Suprapubic skin (tissue), 4 donors: ENCODE data around the gene ANKLE2. TPM values are rescaled to one million over a fixed set of nuclear protein-coding genes. Genes with fewer than 3 reads are reported as not detected.
"Not testable (repeated sequence)": the region's sequence is repeated elsewhere in the genome, so short reads cannot be mapped to it uniquely, and the experiment has no call there.

Experiments used
- DNase-seq, 2 donors: peaks; one replicate each; pipeline ENCODE4 v3.0.0-alpha.2; 2019; ENCODE audit warnings: low spot score in 2 of 2
- H3K27ac ChIP-seq: fragments of 200-600 bp; sonication (generic); one replicate; pipeline ENCODE4 v1.5.1; 2019
- H3K27me3 ChIP-seq: fragments of 200-600 bp; sonication (generic); one replicate; pipeline ENCODE4 v1.5.1; 2019
- H3K36me3 ChIP-seq: fragments of 200-600 bp; sonication (generic); one replicate; pipeline ENCODE4 v1.5.1; 2019
- H3K4me1 ChIP-seq: fragments of 200-600 bp; sonication (generic); one replicate; pipeline ENCODE4 v1.5.1; 2019
- H3K4me3 ChIP-seq: fragments of 200-600 bp; sonication (generic); one replicate; pipeline ENCODE4 v1.5.1; 2019; ENCODE audit warnings: mild to moderate bottlenecking
- H3K9me3 ChIP-seq: fragments of 200-600 bp; sonication (generic); one replicate; pipeline ENCODE4 v1.5.1; 2019
- CTCF ChIP-seq, 2 donors: fragments of 200-600 bp in 1 of 2; fragments of 450-650 bp in 1 of 2; sonication (generic) in 1 of 2; IDR thresholded peaks; one replicate each; pipeline ENCODE4 v1.5.1; 2016 to 2019; ENCODE audit warnings: antibody characterized with exemption in 2 of 2, mild to moderate bottlenecking in 1 of 2, moderate library complexity in 1 of 2
- EP300 ChIP-seq: sonication (generic); formaldehyde crosslinking; IDR thresholded peaks from one replicate; pipeline ENCODE4 v1.6.1; 2017; ENCODE audit warnings: antibody characterized with exemption
- POLR2A ChIP-seq, 2 donors: fragments of 450-650 bp; IDR thresholded peaks; one replicate each; pipeline ENCODE4 v1.6.1; 2017; ENCODE audit warnings: antibody characterized with exemption in 2 of 2, mild to moderate bottlenecking in 2 of 2, moderate library complexity in 2 of 2
- POLR2AphosphoS5 ChIP-seq, 3 donors: sonication (generic); formaldehyde crosslinking; IDR thresholded peaks; one replicate each; pipeline ENCODE4 v1.6.1; 2017; ENCODE audit warnings: antibody characterized with exemption in 3 of 3
- WGBS: methylation state at CpG from one replicate; pipeline ENCODE4 v1.1.5; 2018; 5-methylcytosine and 5-hydroxymethylcytosine counted together
- total RNA-seq, 4 donors: library from RNA; depleted of rRNA; stranded (reverse); fragments of >200 nt; gene quantifications; one replicate each; pipeline ENCODE4 v1.1.0, GENCODE V29; 2016

The ANKLE2 gene
- total RNA-seq, 4 donors from 2014 or later = 74.7 to 222 (median 111) TPM

- 93% methylated on average over 14 of the region's 14 CpGs for WGBS
- no peak for DNase-seq
- Histone ChIP-seq H3K9me3 (no peaks in the 10 kb centered on the region), H3K4me1 (no peaks in the 10 kb centered on the region), H3K27ac (no peak overlapping the region), H3K4me3 (no peak overlapping the region), H3K36me3 (peaks cover 88% of the 10 kb centered on the region), H3K27me3 (no peaks in the 10 kb centered on the region)
- TF ChIP-seq POLR2AphosphoS5 (IDR thresholded peaks at IDR 0.05) = no peak
- no peak for TF ChIP-seq POLR2A (IDR thresholded peaks at IDR 0.05)
- no peak for TF ChIP-seq CTCF (IDR thresholded peaks at IDR 0.05)
- no peak for TF ChIP-seq EP300
Measured at GRCh38 chr12:132795847-132796246, 34.2 kb upstream of the ANKLE2 start.

DNA sequence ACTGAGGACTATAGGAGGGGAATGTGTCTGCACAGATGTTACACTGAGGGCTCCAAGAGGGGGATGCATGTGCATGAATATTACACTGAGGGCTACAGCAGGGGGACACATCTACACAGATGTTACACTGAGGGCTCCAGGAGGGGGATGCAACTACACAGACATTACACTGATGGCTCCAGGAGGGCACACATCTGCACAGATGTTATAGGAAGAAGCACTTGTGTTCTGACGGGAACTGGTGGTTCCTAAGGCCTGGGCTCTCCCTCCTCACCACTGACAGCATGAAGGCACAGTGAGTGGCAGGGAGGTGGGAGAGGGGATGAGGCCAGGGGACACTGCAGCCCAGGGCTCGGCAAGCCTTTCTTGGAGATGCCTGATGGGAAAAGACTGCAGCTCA, 30.3 kb upstream of the ANKLE2 start:
- H3K27me3 ChIP-seq, H3K4me1 ChIP-seq, H3K9me3 ChIP-seq, H3K4me3 ChIP-seq, DNase-seq, H3K27ac ChIP-seq: not testable (repeated sequence)
- WGBS = 100% methylated on average over 1 of the region's 2 CpGs
- H3K36me3 ChIP-seq = peaks cover 84% of the 10 kb centered on the region

GRCh38 chr12:132789099-132789471, 27.5 kb upstream of the ANKLE2 start:
- H3K27me3 ChIP-seq = no peaks in the 10 kb centered on the region
- no peak overlapping the region for H3K4me3 ChIP-seq
- no peak for TF ChIP-seq CTCF (IDR thresholded peaks at IDR 0.05)
- no peak for TF ChIP-seq EP300
- no peak for TF ChIP-seq POLR2A (IDR thresholded peaks at IDR 0.05)
- no peak for TF ChIP-seq POLR2AphosphoS5 (IDR thresholded peaks at IDR 0.05)
- no peak overlapping the region for H3K27ac ChIP-seq
- H3K9me3 ChIP-seq = no peaks in the 10 kb centered on the region
- H3K4me1 ChIP-seq = no peaks in the 10 kb centered on the region
- WGBS = 97% methylated on average over 21 of the region's 21 CpGs
- no peak for DNase-seq
- H3K36me3 ChIP-seq = peaks cover 82% of the 10 kb centered on the region

GRCh38 chr12:132788375-132789098, 26.9 kb upstream of the ANKLE2 start:
- no peaks in the 10 kb centered on the region for H3K9me3 ChIP-seq
- H3K27me3 ChIP-seq = no peaks in the 10 kb centered on the region
- DNase-seq = no peak
- H3K4me1 ChIP-seq = no peaks in the 10 kb centered on the region
- H3K36me3 ChIP-seq = peaks cover 82% of the 10 kb centered on the region
- no peak for TF ChIP-seq POLR2A (IDR thresholded peaks at IDR 0.05)
- TF ChIP-seq POLR2AphosphoS5 (IDR thresholded peaks at IDR 0.05) = no peak
- no peak for TF ChIP-seq EP300
- no peak for TF ChIP-seq CTCF (IDR thresholded peaks at IDR 0.05)
- H3K4me3 ChIP-seq = no peak overlapping the region
- H3K27ac ChIP-seq = no peak overlapping the region
- 94% methylated on average over 29 of the region's 29 CpGs for WGBS

- 97% methylated on average over 15 of the region's 15 CpGs for WGBS
- H3K4me1 ChIP-seq = no peaks in the 10 kb centered on the region
- no peak for DNase-seq
- TF ChIP-seq POLR2A (IDR thresholded peaks at IDR 0.05) (no peak), CTCF (IDR thresholded peaks at IDR 0.05) (no peak), POLR2AphosphoS5 (IDR thresholded peaks at IDR 0.05) (no peak), EP300 (no peak)
- H3K9me3 ChIP-seq = no peaks in the 10 kb centered on the region
- no peak overlapping the region for H3K27ac ChIP-seq
- H3K36me3 ChIP-seq = peaks cover 88% of the 10 kb centered on the region
- no peaks in the 10 kb centered on the region for H3K27me3 ChIP-seq
- H3K4me3 ChIP-seq = no peak overlapping the region
Measured at GRCh38 chr12:132787877-132788276, 26.2 kb upstream of the ANKLE2 start.

- H3K4me1 ChIP-seq = no peaks in the 10 kb centered on the region
- H3K9me3 ChIP-seq = no peaks in the 10 kb centered on the region
- DNase-seq = no peak
- no peak overlapping the region for H3K27ac ChIP-seq
- no peak for TF ChIP-seq EP300
- no peak for TF ChIP-seq CTCF (IDR thresholded peaks at IDR 0.05)
- no peak for TF ChIP-seq POLR2A (IDR thresholded peaks at IDR 0.05)
- no peak for TF ChIP-seq POLR2AphosphoS5 (IDR thresholded peaks at IDR 0.05)
- H3K4me3 ChIP-seq = no peak overlapping the region
- H3K36me3 ChIP-seq = peaks cover 92% of the 10 kb centered on the region
- no peaks in the 10 kb centered on the region for H3K27me3 ChIP-seq
- WGBS = 91% methylated on average over 9 of the region's 21 CpGs
Measured at GRCh38 chr12:132786192-132786591, 24.6 kb upstream of the ANKLE2 start.
